Measurements from ENCODE around the gene QRSL1. TPM values are rescaled to one million over a fixed set of nuclear protein-coding genes. Genes with fewer than 3 reads are reported as not detected.

The QRSL1 gene
- polyA plus RNA-seq, 1 of the 3 experiments (the other 2 are of a cell fraction), result 5.7 TPM

DNA sequence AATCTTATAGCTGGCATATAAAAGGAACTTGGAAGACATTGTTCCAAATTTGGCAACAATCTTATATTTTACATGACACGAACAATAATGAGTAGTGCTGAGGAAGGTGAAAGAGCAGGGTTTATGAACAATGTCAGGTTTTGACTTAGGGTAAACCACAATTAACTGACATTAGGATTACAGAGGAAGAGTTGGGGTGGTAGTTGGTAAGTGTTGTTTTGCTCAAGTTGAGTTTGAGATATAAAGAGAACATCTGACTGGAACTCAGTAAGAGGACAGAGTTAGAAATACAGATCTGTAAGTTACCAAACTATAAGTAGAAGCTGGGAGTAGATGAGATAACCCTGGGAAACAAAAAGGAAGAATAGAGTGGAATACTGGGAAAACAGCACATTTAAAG is 15.2 kb upstream of the QRSL1 start:
- WGBS (ENCODE audit: low lambda C conversion rate), result 96% methylated on average over 1 of the region's 1 CpG
- Histone ChIP-seq H3K4me1 (ENCODE audit: control insufficient read depth in 1 of 2, insufficient read depth in 2 of 2, low read depth in 1 of 2, low read length in 1 of 2) (no peaks in the 10 kb centered on the region), H3K79me2 (ENCODE audit: insufficient read depth) (no peaks in the 10 kb centered on the region), H3K4me2 (no peak overlapping the region), H3K4me3 (ENCODE audit: low read depth in 2 of 2, low read length in 1 of 2) (no peak overlapping the region), H3F3A (replicated peaks; ENCODE audit: insufficient read depth) (no peaks in the 10 kb centered on the region), H3K9me3 (no peaks in the 10 kb centered on the region), H2AFZ (ENCODE audit: low read depth) (no peak overlapping the region), H3K36me3 (replicated peaks in 1 of 2; ENCODE audit: control insufficient read depth in 1 of 2, insufficient read depth in 2 of 2, low read length in 1 of 2) (peaks cover 10 to 11% of the 10 kb centered on the region in 2 experiments), H4K20me1 (ENCODE audit: insufficient read depth) (no peaks in the 10 kb centered on the region), H3K27ac (ENCODE audit: low read depth in 2 of 2, low read length in 1 of 2) (no peak overlapping the region), H3K27me3 (ENCODE audit: insufficient read depth) (no peaks in the 10 kb centered on the region), H3K9me2 (no peaks in the 10 kb centered on the region), H3K9ac (no peak overlapping the region)
- POLR2A ChIA-PET, result no interaction called here
- CTCF ChIA-PET, result interaction anchor here (1.3 to 4.4 kb wide), 2 partner anchors 10 to 365 kb away, joined by 4 to 24 read pairs; no protein-coding TSS in a partner anchor
- no peak for TF ChIP-seq FOXM1 (IDR thresholded peaks at IDR 0.05; ENCODE audit: low read depth)
- no peak for TF ChIP-seq TCF12 (IDR thresholded peaks at IDR 0.05)
- DNase-seq, result no peak

- Histone ChIP-seq H3K27me3 (ENCODE audit: insufficient read depth) (no peaks in the 10 kb centered on the region), H2AFZ (ENCODE audit: low read depth) (no peak overlapping the region), H3K4me3 (ENCODE audit: low read depth in 2 of 2, low read length in 1 of 2) (no peak overlapping the region), H3K79me2 (ENCODE audit: insufficient read depth) (no peaks in the 10 kb centered on the region), H3K4me2 (no peak overlapping the region), H3K27ac (ENCODE audit: low read depth in 2 of 2, low read length in 1 of 2) (no peak overlapping the region), H3K36me3 (replicated peaks in 1 of 2; ENCODE audit: control insufficient read depth in 1 of 2, insufficient read depth in 2 of 2, low read length in 1 of 2) (peaks cover 10 to 11% of the 10 kb centered on the region in 2 experiments), H3K4me1 (ENCODE audit: control insufficient read depth in 1 of 2, insufficient read depth in 2 of 2, low read depth in 1 of 2, low read length in 1 of 2) (no peaks in the 10 kb centered on the region), H3F3A (replicated peaks; ENCODE audit: insufficient read depth) (no peaks in the 10 kb centered on the region), H4K20me1 (ENCODE audit: insufficient read depth) (no peaks in the 10 kb centered on the region), H3K9me2 (no peaks in the 10 kb centered on the region), H3K9me3 (no peaks in the 10 kb centered on the region), H3K9ac (no peak overlapping the region)
- WGBS (ENCODE audit: low lambda C conversion rate), result 84% methylated on average over 3 of the region's 3 CpGs
- DNase-seq, result no peak
- ChIA-PET CTCF (interaction anchor here (4.4 kb wide), 1 partner anchor 365 kb away, joined by 24 read pairs; no protein-coding TSS in a partner anchor), POLR2A (no interaction called here)
- TF ChIP-seq SIN3A (IDR thresholded peaks at IDR 0.05; ENCODE audit: borderline replicate concordance, low read depth, low read length), result no peak
- TF ChIP-seq USF1 (IDR thresholded peaks at IDR 0.05; ENCODE audit: borderline replicate concordance, low read depth), result no peak
- no peak for TF ChIP-seq RAD21 (IDR thresholded peaks at IDR 0.05; ENCODE audit: low read length)
- no peak for TF ChIP-seq TAF1 (IDR thresholded peaks at IDR 0.05; ENCODE audit: borderline replicate concordance, low read depth, low read length)
Measured at GRCh38 chr6:106614592-106615257, 14.7 kb upstream of the QRSL1 start.

DNA sequence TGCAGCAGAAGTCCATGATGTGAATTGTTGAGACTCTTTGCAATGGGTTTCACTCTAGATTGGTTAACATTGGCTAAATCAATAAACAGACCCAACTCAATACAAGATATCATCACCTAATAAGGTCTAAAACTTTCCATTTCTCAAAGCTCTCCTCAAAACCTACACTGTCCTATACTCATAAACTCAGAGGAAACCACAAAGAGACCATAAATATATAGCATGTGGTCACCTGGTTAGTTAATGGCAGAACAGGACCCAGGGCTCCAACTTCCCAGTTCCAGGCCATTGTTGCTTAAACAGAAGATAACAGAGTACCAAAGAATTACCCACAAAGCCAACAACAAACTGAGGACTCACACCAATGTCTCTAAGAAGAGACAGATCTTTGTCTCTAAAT is 12.1 kb upstream of the QRSL1 start:
- TF ChIP-seq FOSL2 (IDR thresholded peaks at IDR 0.05; ENCODE audit: borderline replicate concordance, low read depth) (no peak), TAF1 (IDR thresholded peaks at IDR 0.05; ENCODE audit: borderline replicate concordance, low read depth, low read length) (no peak)
- Histone ChIP-seq H3K27me3 (ENCODE audit: insufficient read depth) (no peaks in the 10 kb centered on the region), H2AFZ (ENCODE audit: low read depth) (no peak overlapping the region), H3K4me2 (no peak overlapping the region), H3K9me3 (no peaks in the 10 kb centered on the region), H3K9ac (no peak overlapping the region), H3K36me3 (replicated peaks in 1 of 2; ENCODE audit: control insufficient read depth in 1 of 2, insufficient read depth in 2 of 2, low read length in 1 of 2) (peaks cover 10 to 11% of the 10 kb centered on the region in 2 experiments), H3F3A (replicated peaks; ENCODE audit: insufficient read depth) (no peaks in the 10 kb centered on the region), H3K4me1 (ENCODE audit: control insufficient read depth in 1 of 2, insufficient read depth in 2 of 2, low read depth in 1 of 2, low read length in 1 of 2) (no peaks in the 10 kb centered on the region; a peak in 1 of 4 replicates), H3K79me2 (ENCODE audit: insufficient read depth) (no peaks in the 10 kb centered on the region), H3K9me2 (no peaks in the 10 kb centered on the region), H3K27ac (ENCODE audit: low read depth in 2 of 2, low read length in 1 of 2) (no peak overlapping the region), H3K4me3 (ENCODE audit: low read depth in 2 of 2, low read length in 1 of 2) (no peak overlapping the region), H4K20me1 (ENCODE audit: insufficient read depth) (no peaks in the 10 kb centered on the region)
- ChIA-PET CTCF (interaction anchor here (1.7 to 2.2 kb wide), 2 partner anchors 8 to 362 kb away, joined by 6 to 11 read pairs; no protein-coding TSS in a partner anchor), POLR2A (no interaction called here)
- no peak for DNase-seq

Data from SK-N-SH (cell line).